ENCODE measurements around the gene PCNT. TPM values are rescaled to one million over a fixed set of nuclear protein-coding genes. Genes with fewer than 3 reads are reported as not detected.

Gene PCNT
- total and polyA plus RNA-seq, 2 of the 8 experiments (the other 6 are each of a cell fraction or from before 2014, with no cell fraction given): 9.9 to 45.1 TPM

GRCh38 chr21:46393451-46393940 is 69.5 kb downstream of the PCNT start:
- Histone ChIP-seq H2BK5ac (ENCODE audit: low read depth, low read length) (no peak overlapping the region; the same call in 1 of the 2 replicates), H3K4ac (replicated peaks; ENCODE audit: insufficient read length, low read depth, low read length) (no peak overlapping the region), H4K5ac (ENCODE audit: insufficient read length, low read depth, low read length) (no peak overlapping the region), H4K8ac (ENCODE audit: extremely low read depth, insufficient read depth, low read length) (no peak overlapping the region), H3K56ac (replicated peaks; ENCODE audit: insufficient read length, low read depth, low read length) (no peak overlapping the region), H2BK12ac (ENCODE audit: low read depth, low read length) (no peak overlapping the region), H3K9ac (replicated peaks in 1 of 4; ENCODE audit: extremely low read depth in 1 of 4, low read depth in 3 of 4, low read length in 3 of 4) (no peak overlapping the region), H3K14ac (ENCODE audit: insufficient read length) (no peak overlapping the region), H2BK120ac (replicated peaks; ENCODE audit: low read depth, low read length) (no peak overlapping the region), H3K9me3 (ENCODE audit: insufficient read depth in 2 of 2, low read depth in 1 of 2, low read length in 1 of 2) (no peaks in the 10 kb centered on the region), H3K23me2 (ENCODE audit: low read depth, low read length) (no peaks in the 10 kb centered on the region), H3K23ac (ENCODE audit: insufficient read length) (no peak overlapping the region), H3K27ac (ENCODE audit: low read depth, low read length) (no peak overlapping the region), H2BK15ac (ENCODE audit: low read length) (no peak overlapping the region), H3K79me1 (ENCODE audit: low read depth, low read length) (no peaks in the 10 kb centered on the region; the same call in 1 of the 2 replicates), H2BK20ac (ENCODE audit: low read length) (no peak overlapping the region), H3K18ac (ENCODE audit: extremely low read depth, low read length) (no peak overlapping the region), H4K91ac (replicated peaks; ENCODE audit: insufficient read length, low read length) (no peak overlapping the region), H3K36me3 (ENCODE audit: control insufficient read depth in 2 of 4, insufficient read depth in 4 of 4, low read length in 3 of 4) (peaks cover 5 to 18% (median 10%) of the 10 kb centered on the region in 4 experiments; a peak in 7 of 8 replicates), H3K4me3 (ENCODE audit: extremely low read depth in 1 of 4, insufficient read depth in 2 of 4, low read depth in 3 of 4, low read length in 4 of 4) (no peak overlapping the region), H2AFZ (ENCODE audit: low read length) (no peak overlapping the region), H2AK5ac (ENCODE audit: low read depth, low read length) (no peak overlapping the region), H3K4me2 (ENCODE audit: insufficient read depth in 1 of 2, low read depth in 2 of 2, low read length in 2 of 2) (no peak overlapping the region), H3K4me1 (replicated peaks in 1 of 4; ENCODE audit: control insufficient read depth in 3 of 4, insufficient read depth in 4 of 4, low read length in 3 of 4) (no peaks in the 10 kb centered on the region), H3K27me3 (replicated peaks in 1 of 4; ENCODE audit: control insufficient read depth in 3 of 4, extremely low read depth in 1 of 4, insufficient read depth in 3 of 4, low read length in 3 of 4) (no peaks in the 10 kb centered on the region), H3K79me2 (ENCODE audit: control insufficient read depth in 1 of 2, insufficient read depth in 2 of 2, low read length in 2 of 2) (no peaks in the 10 kb centered on the region), H4K20me1 (replicated peaks in 1 of 2; ENCODE audit: control insufficient read depth in 1 of 2, insufficient read depth in 2 of 2, low read length in 2 of 2) (peaks cover 0 to 3% of the 10 kb centered on the region in 2 experiments)
- ChIA-PET CTCF (ENCODE audit: partially characterized antibody) (no interaction called here), POLR2A (ENCODE audit: partially characterized antibody) (no interaction called here)
- no peak for FAIRE-seq
- 92% methylated on average over 19 of the region's 19 CpGs; no CpG with 5 or more reads in 1 of the 2 experiments for WGBS, 2 experiments (ENCODE audit: extremely low coverage in 1 of 2, insufficient coverage in 1 of 2, insufficient read length in 1 of 2, insufficient replicate concordance in 2 of 2, low coverage in 1 of 2, low lambda C conversion rate in 2 of 2, missing lambda C conversion rate in 1 of 2)
- no peak for DNase-seq (ENCODE audit: low read depth in 1 of 2, low spot score in 2 of 2)
- no peak for TF ChIP-seq TAF1 (IDR thresholded peaks at IDR 0.05; ENCODE audit: low read depth, low read length)
- no peak for TF ChIP-seq NANOG (IDR thresholded peaks at IDR 0.05; ENCODE audit: insufficient read depth, low read depth, low read length, poor library complexity, severe bottlenecking)
- no peak for TF ChIP-seq BRCA1 (IDR thresholded peaks at IDR 0.05; ENCODE audit: low read depth, low read length)
- no peak for TF ChIP-seq BACH1 (IDR thresholded peaks at IDR 0.05; ENCODE audit: low read length)
- TF ChIP-seq SIX5 (IDR thresholded peaks at IDR 0.05; ENCODE audit: low read depth, low read length): no peak
- TF ChIP-seq JUN (IDR thresholded peaks at IDR 0.05; ENCODE audit: low read depth, low read length): no peak
- TF ChIP-seq ATF3 (IDR thresholded peaks at IDR 0.05; ENCODE audit: insufficient read depth, low read depth, low read length): no peak
- no peak for TF ChIP-seq CHD1 (IDR thresholded peaks at IDR 0.05; ENCODE audit: low read depth, low read length)
- TF ChIP-seq EP300 (IDR thresholded peaks at IDR 0.05; ENCODE audit: borderline replicate concordance in 1 of 2, low read depth in 2 of 2, low read length in 2 of 2): no peak
- TF ChIP-seq SIRT6 (IDR thresholded peaks at IDR 0.05; ENCODE audit: low read length): no peak
- no peak for TF ChIP-seq ZNF274 (IDR thresholded peaks at IDR 0.05; ENCODE audit: borderline replicate concordance, extremely low read depth, low read length)
- no peak for TF ChIP-seq TBP (IDR thresholded peaks at IDR 0.05; ENCODE audit: low read depth, low read length)
- no peak for TF ChIP-seq MAFK (IDR thresholded peaks at IDR 0.05; ENCODE audit: low read depth, low read length)
